ENCODE measurements around the gene DKC1. TPM values are rescaled to one million over a fixed set of nuclear protein-coding genes. Genes with fewer than 3 reads are reported as not detected.
A peak's percentile ranks its signal among the peaks of the same experiment; 100 is the strongest.

DKC1 gene
- total and polyA plus RNA-seq, 2 experiments from 2014 or later: 120 to 165 TPM

- TF ChIP-seq ZNF462 (CRISPR knock-in tag; IDR thresholded peaks at IDR 0.05) (no peak), NANOG (IDR thresholded peaks at IDR 0.05; ENCODE audit: borderline replicate concordance) (no peak), REST (IDR thresholded peaks at IDR 0.05; ENCODE audit: unreplicated experiment) (no peak)
Observed at GRCh38 chrX:154733066-154733425, 29.6 kb upstream of the DKC1 start (continued).

GRCh38 chrX:154734061-154734781 is 28.4 kb upstream of the DKC1 start:
- H3K36me3 ChIP-seq (ENCODE audit: insufficient read depth): no peaks in the 10 kb centered on the region
- H4K20me1 ChIP-seq (replicated peaks; ENCODE audit: insufficient read depth): no peaks in the 10 kb centered on the region
- Mint-ChIP-seq H3K27me3 (ENCODE audit: insufficient read depth, low read depth, poor library complexity) (peaks cover 4% of the 10 kb centered on the region), H3K4me3 (no peak overlapping the region), H3K4me1 (peaks cover 4% of the 10 kb centered on the region; the same call in 2 of the 3 replicates), H3K27ac (no peak overlapping the region), H3K9me3 (no peaks in the 10 kb centered on the region; the same call in 2 of the 3 replicates), H3K36me3 (ENCODE audit: low read depth) (no peaks in the 10 kb centered on the region)
- no peak for TF ChIP-seq CREB1 (CRISPR knock-in tag; IDR thresholded peaks at IDR 0.05; ENCODE audit: low read depth)
- ATAC-seq (no peak), DNase-seq (ENCODE audit: low spot score) (no peak)
- 0 out of 2 replicates have a peak overlapping the region, but pooled peaks have one; percentile 14 for H3K27ac ChIP-seq (ENCODE audit: low read depth)
- H3K4me1 ChIP-seq (ENCODE audit: insufficient read depth): no peaks in the 10 kb centered on the region
- no peak overlapping the region for H3K4me2 ChIP-seq
- H3K4me3 ChIP-seq: no peak overlapping the region
- no peaks in the 10 kb centered on the region for H3K79me2 ChIP-seq (replicated peaks; ENCODE audit: insufficient read depth)
- H3K9me2 ChIP-seq (ENCODE audit: insufficient read depth): no peaks in the 10 kb centered on the region
- H3F3A ChIP-seq (replicated peaks; ENCODE audit: low read depth): no peaks in the 10 kb centered on the region
- no peaks in the 10 kb centered on the region for H3K27me3 ChIP-seq (ENCODE audit: insufficient read depth)
- no peak overlapping the region for H2AFZ ChIP-seq

All from GM23338 (cell line).